HEK293T (cell line): ENCODE results near the gene ADAP1.

ENCODE experiments used
- BHLHE40 ChIP-seq: fragments of 450-650 bp; IDR thresholded peaks from 2 replicates; pipeline ENCODE4 v1.6.1; 2016; ENCODE audit warnings: mild to moderate bottlenecking, moderate library complexity, borderline replicate concordance
- CTBP1 ChIP-seq: fragments of 450-650 bp; IDR thresholded peaks from 2 replicates; pipeline ENCODE4 v1.6.1; 2016; ENCODE audit warnings: borderline replicate concordance
- ELF4 ChIP-seq: fragments of 450-650 bp; IDR thresholded peaks from 2 replicates; pipeline ENCODE4 v1.6.1; 2017; ENCODE audit warnings: antibody characterized with exemption
- FOXA1 ChIP-seq: fragments of 450-650 bp; IDR thresholded peaks from 2 replicates; pipeline ENCODE4 v1.6.1; 2016; ENCODE audit warnings: mild to moderate bottlenecking
- FOXM1 ChIP-seq: fragments of 450-650 bp; IDR thresholded peaks from 2 replicates; pipeline ENCODE4 v1.6.1; 2017; ENCODE audit warnings: mild to moderate bottlenecking, borderline replicate concordance
- HDGF ChIP-seq: fragments of 450-650 bp; IDR thresholded peaks from 2 replicates; pipeline ENCODE4 v1.6.1; 2017; ENCODE audit warnings: antibody characterized with exemption, borderline replicate concordance
- L3MBTL2 ChIP-seq: fragments of 450-650 bp; conservative IDR thresholded peaks from 2 replicates; pipeline ENCODE4 v1.6.1; 2016; ENCODE audit warnings: mild to moderate bottlenecking
- NFRKB ChIP-seq: fragments of 450-650 bp; IDR thresholded peaks from 2 replicates; pipeline ENCODE4 v1.6.1; 2016; ENCODE audit warnings: mild to moderate bottlenecking, moderate library complexity
- SP1 ChIP-seq: fragments of 450-650 bp; IDR thresholded peaks from 2 replicates; pipeline ENCODE4 v1.6.1; 2017
- ZNF384 ChIP-seq: fragments of 450-650 bp; IDR thresholded peaks from 2 replicates; pipeline ENCODE4 v1.6.1; 2016
- TF ChIP-seq, protein P1 (sequence below): fragments of 450-650 bp; IDR thresholded peaks from 2 replicates; pipeline ENCODE4 v1.6.1; 2016

DNA sequence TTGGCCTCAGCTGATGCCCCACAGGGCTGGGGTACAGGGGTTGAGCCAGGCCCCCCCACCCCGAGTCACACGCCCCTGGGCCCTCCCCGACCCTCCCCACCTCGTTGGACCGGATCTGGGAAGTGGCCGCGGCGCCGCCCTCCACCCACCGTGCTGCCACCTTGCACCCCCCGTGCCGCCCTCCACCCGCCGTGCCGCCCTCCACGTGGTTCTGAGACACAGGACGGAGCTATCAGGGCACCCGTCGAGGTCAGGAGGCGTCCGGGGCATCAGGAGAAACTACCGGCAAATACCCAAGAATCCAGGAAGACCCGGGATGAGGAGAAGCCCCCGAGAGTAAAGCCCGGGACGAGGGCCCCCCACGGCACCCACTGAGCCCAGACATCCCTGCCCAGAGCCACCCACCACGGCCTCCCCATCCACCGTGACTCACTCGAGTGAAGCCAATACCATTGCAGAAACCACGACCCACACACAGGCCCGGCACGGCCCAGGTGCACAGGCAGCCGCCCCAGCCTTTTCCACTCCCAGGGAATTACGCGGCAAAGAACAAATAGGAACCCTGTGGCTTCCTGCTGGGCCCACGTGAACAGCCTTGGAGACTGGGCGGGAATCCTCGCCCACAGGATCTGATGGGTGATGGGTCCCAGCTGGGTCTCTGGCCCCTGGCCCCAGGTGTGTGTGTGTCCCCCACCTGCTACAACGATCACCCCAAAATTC, 34.0 kb downstream of the ADAP1 start:
- TF ChIP-seq FOXA1 (no peak), L3MBTL2 (no peak), NFRKB (no peak), BHLHE40 (no peak), CTBP1 (no peak), SP1 (no peak), ZNF384 (no peak), HDGF (no peak), ELF4 (no peak), FOXM1 (no peak)
- TF ChIP-seq, protein P1, sequence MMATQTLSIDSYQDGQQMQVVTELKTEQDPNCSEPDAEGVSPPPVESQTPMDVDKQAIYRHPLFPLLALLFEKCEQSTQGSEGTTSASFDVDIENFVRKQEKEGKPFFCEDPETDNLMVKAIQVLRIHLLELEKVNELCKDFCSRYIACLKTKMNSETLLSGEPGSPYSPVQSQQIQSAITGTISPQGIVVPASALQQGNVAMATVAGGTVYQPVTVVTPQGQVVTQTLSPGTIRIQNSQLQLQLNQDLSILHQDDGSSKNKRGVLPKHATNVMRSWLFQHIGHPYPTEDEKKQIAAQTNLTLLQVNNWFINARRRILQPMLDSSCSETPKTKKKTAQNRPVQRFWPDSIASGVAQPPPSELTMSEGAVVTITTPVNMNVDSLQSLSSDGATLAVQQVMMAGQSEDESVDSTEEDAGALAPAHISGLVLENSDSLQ, result no peak
